T-helper 1 cell (primary cell): Measurements from ENCODE around the gene OR4K5.
"Not testable (repeated sequence)": the region's sequence is repeated elsewhere in the genome, so short reads cannot be mapped to it uniquely, and the experiment has no call there.

Source experiments
- DNase-seq, 5 donors: peaks; one replicate each; pipeline ENCODE4 v3.0.0-alpha.2; 2012 to 2020
- total RNA-seq, 4 donors: gene quantifications; one replicate each; lab custom pipeline; 2026; lab: John Stamatoyannopoulos, UW

Gene OR4K5
- 0 reads per million in 4 donors for total RNA-seq

GRCh38 chr14:19920021-19920657 is at the start of gene OR4K5:
Gene OR4K5 (plus strand): TSS chr14:19920607. CDS start chr14:19920607, 0 bp downstream.
- no peak for DNase-seq

GRCh38 chr14:19873178-19873577 is 47.2 kb upstream of the OR4K5 start:
- DNase-seq: no peak

- DNase-seq: no peak
These were observed 45.6 kb upstream of the OR4K5 start, which contains the start of gene OR4K2 for GRCh38 chr14:19874842-19875241. Gene OR4K2 (plus strand): TSS chr14:19875142. CDS start chr14:19876268, 1,126 bp downstream.

- DNase-seq: peak in 1 of 5 donors; percentile 14
These were observed 42.3 kb upstream of the OR4K5 start for GRCh38 chr14:19878029-19878642.

GRCh38 chr14:19895282-19895681 is 25.1 kb upstream of the OR4K5 start:
- no peak for DNase-seq

GRCh38 chr14:19900999-19901398 is 19.4 kb upstream of the OR4K5 start:
- no peak for DNase-seq

- DNase-seq: no peak
These were observed 18.0 kb upstream of the OR4K5 start for GRCh38 chr14:19902409-19902808.

- DNase-seq: no peak
These were observed 13.7 kb upstream of the OR4K5 start for GRCh38 chr14:19906665-19907064.

- no peak for DNase-seq
These were observed 9.3 kb upstream of the OR4K5 start for GRCh38 chr14:19911114-19911513.

- DNase-seq: no peak
These were observed 3.2 kb upstream of the OR4K5 start for GRCh38 chr14:19917243-19917642.

GRCh38 chr14:19917955-19918518 is 2.4 kb upstream of the OR4K5 start:
- no peak for DNase-seq

- DNase-seq: no peak
These were observed 1.7 kb upstream of the OR4K5 start for GRCh38 chr14:19918553-19919264.

- no peak for DNase-seq
These were observed 10.2 kb downstream of the OR4K5 start, which contains the start of gene OR4K1 for GRCh38 chr14:19930617-19931016. Gene OR4K1 (plus strand): TSS chr14:19930917. CDS start chr14:19935667, 4,750 bp downstream.

- DNase-seq: no peak
These were observed 21.3 kb downstream of the OR4K5 start for GRCh38 chr14:19941668-19942067.

GRCh38 chr14:19947413-19948090 is 27.1 kb downstream of the OR4K5 start:
- no peak for DNase-seq

- no peak for DNase-seq
These were observed 28.8 kb downstream of the OR4K5 start for GRCh38 chr14:19949218-19949617.

- not testable (repeated sequence) for DNase-seq
These were observed 49.3 kb downstream of the OR4K5 start for GRCh38 chr14:19969735-19970134.
